Hematopoietic multipotent progenitor cell treated with erythropoietin and hydrocortisone succinate and interleukin-3 and kit ligand, for 6 days (in vitro differentiated cells): Measurements from ENCODE around the gene RDH13.

ENCODE experiments used
- DNase-seq: peaks from one replicate; pipeline ENCODE4 v3.0.0-alpha.2; 2015

RDH13 gene

GRCh38 chr19:55091126-55091910 lies 28.4 kb upstream of the RDH13 start:
- no peak for DNase-seq

DNA sequence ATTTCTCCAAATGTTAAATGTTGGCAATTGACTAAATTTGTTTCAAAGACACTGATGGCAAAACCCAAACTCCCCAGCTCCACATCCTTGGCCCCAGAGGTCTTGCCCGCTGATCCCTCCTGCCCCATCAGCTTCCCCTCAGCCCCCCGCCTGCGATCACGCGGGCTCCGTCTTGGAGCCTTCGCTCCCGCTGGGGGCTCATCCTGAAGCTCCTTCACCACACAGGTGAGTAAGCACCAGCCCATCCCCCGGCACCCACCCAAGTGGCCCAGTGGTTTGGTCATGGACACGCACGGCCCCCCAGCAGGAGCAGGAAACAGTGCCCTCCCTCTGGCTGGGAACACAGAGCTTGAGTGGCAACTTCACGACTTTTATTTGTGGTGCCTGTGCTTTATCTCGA lies 27.6 kb upstream of the RDH13 start:
- no peak for DNase-seq

DNA sequence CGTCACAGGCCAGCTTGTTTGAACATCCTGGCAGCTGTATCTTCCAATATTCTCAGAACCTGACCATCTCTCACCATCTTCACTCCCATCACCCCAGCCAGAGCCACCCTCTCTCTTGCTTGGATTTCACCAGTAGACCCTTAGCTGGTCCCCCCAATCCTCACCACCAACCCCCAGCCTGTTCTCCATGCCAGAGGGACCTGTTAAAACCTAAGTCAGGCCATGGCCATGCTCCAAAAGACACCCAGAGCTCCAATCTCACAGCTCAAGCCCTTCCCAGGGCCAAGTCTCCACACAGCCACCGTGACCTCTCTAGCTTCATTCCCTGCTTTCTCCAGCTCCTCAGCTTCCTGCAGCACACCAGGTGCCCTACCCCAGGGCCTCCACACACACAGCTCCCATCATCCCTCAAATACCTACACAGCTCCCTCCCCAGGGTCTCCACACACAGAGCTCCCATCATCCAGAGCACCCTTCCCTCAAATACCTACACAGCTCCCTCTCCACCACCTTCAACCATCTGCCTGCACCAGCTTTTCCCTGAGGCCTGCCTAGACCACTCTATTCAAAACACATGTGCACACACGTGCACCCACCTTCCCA lies 26.5 kb upstream of the RDH13 start:
- DNase-seq = no peak

DNA sequence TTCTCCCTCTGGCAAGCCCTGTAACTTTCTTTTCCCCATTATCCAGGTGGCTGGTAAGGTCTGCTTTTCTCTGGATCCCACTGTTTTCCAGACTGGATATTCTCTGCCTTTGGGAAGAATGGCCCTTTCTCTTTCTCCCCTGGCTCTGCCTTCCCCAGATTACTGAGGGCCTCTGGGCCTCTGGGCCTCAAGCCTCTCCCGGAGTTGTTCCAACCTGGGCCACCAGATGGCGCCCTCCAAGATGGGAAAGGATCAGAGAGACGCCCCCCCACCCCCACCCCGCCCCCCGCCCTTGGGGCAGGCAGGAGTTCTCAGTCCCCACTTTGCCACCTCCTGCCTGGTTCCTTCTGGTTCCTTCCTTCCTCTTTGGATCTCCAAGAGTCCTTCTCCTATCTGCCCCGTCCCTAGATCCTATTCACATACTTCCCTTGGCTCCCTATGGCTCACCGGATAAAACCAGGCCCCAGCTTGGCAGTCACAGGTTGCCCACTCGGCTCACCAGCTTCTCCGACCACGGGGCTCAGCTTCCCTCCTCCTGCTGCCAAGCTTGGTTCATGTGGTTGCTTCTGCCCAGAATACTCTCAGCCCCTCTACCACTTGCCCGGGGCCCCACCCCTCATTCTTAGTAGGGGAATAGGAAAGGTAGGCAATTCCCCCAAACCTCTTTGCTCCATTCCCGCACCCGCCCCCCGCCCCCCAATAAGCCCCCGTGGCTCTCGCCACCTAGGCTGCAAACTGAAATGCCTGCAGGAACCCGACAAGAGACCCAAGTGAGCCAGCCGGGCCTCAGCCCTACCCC lies 25.8 kb upstream of the RDH13 start:
- DNase-seq = peak; percentile 83

- no peak for DNase-seq
Measured at GRCh38 chr19:55088021-55088451, 25.1 kb upstream of the RDH13 start.

- DNase-seq = no peak
Measured at GRCh38 chr19:55087542-55087901, 24.6 kb upstream of the RDH13 start.

DNA sequence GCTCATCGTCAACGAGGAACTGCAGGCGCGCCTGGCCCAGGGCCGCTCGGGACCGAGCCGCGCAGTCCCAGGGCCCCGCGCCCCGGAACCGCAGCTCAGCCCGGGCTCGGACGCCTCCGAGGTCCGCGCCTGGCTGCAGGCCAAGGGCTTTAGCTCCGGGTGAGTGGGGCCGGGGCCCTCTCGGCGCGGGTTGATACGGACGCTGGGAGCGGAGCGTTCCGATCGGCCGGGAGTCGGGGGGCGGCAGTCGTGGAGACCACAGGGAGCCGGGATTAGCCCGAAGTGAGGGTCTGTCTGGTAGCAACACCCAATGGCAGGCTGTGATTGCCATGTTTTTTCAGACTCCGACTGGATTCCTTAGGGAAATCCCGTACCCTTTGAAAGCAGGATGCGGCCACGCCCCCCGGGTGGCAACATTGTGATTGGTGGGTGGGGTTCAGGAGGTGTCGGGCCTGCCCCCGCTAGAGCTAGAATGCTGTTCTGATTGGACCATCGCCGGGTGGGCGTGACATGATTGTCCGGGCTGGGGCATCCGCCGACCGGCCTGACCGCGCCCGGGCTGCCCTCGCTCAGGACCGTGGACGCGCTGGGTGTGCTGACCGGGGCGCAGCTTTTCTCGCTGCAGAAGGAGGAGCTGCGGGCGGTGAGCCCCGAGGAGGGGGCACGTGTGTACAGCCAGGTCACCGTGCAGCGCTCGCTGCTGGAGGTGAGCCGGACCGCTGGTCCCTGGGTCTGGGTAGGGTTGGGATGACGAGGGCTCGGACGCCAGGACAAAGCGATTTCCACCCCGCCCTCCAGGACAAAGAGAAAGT lies 24.0 kb upstream of the RDH13 start:
- peak; percentile 87 for DNase-seq

DNA sequence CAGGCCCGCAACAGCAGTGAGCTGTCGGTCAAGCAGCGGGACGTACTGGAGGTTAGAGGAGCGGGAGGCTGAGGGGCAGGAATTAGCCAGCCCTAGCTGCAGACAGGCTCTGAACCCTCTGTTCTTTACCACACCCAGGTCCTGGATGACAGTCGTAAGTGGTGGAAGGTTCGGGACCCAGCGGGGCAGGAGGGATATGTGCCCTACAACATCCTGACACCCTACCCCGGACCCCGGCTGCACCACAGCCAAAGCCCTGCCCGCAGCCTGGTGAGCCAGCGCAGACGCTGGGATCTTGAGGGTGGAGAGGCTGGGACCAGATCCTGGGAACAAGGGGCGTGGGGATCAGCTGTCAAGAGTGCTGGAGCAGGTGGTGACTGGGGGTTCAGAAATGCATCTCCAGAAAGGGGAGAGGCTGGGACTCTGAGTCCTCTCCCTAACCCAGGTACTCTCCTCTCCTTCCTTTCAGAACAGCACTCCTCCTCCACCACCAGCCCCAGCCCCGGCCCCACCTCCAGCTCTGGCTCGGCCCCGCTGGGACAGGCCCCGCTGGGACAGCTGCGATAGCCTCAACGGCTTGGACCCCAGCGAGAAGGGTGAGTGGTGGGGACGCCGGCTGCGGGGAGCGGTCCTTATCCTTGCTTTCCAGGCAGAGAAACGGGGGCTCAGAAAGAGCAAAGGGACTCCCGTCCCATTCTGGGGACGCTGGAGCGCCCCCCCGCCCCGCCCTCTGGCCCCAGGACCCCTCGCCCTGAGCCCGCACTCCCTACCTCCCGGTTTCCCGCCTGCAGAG lies 23.2 kb upstream of the RDH13 start:
- DNase-seq = no peak

- no peak for DNase-seq
Measured at GRCh38 chr19:55084416-55084815, 21.5 kb upstream of the RDH13 start.

DNA sequence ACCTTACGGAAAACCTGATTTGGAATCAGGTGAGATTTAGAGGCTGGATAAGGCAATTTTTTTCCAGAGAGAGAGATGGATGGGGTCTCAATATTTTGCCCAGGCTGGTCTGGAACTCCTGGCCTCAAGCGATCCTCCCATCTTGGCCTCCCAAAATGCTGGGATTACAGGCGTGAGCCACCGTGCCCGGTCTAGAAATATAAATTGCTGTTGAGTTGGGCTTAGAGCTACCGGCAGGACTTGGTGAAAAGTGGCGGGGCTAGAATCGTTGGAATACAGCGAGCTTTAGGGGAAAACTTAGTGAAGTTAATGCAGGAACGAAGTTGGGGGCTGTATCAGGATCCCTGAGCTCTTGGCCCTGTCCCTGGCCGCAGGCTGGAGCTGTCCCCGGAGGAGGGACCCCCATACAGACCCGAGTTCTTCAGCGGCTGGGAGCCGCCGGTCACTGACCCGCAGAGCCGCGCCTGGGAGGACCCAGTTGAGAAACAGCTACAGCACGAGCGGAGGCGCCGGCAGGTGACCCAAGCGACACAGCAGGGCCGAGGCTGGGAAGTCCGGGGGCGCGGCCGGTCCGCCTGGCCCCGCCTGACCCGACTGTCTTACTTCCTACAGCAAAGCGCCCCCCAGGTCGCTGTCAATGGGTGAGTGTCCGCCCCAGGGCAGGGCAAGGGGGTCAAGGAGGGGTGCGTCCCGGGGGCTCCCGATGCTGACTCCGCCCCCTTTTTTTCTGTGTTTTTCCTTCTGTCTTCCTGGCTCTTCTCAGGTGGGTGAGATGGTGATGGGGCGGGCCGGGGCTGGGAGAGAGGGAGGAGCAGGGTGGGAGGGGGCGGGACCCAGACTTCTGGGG lies 20.3 kb upstream of the RDH13 start:
- DNase-seq = no peak

DNA sequence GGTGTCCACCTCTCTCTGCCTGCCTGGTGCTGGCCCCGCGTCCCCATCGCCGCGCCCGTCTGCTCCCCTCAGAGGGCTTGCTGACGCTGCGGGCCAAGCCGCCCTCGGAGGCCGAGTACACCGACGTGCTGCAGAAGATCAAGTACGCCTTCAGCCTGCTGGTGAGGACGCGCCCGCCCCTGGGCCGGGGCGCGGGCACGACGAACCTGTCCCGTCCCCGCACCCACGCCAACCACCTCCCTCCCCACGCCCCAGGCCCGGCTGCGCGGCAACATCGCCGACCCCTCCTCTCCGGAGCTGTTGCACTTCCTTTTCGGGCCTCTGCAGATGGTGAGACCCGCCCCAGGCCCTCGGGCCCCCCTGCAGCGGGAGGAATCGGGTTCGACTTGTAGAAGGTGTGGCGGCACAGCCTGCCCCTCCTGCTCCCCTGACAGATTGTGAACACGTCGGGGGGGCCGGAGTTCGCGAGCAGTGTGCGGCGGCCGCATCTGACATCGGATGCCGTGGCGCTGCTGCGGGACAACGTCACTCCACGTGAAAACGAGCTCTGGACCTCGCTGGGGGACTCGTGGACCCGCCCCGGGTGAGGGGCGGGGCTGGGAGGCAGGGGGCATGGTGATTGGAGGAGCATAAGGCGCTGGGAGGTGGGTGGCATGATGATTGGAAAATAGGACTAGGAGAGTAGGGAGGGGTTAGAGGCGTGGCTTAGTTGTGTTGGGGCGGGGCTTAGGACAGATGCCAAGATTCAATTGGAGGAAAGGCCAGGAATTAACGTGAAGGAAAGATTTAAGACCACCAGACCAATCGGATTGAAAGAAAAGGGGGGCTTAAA lies 19.3 kb upstream of the RDH13 start:
- peak; percentile 77 for DNase-seq

- DNase-seq = no peak
Measured at GRCh38 chr19:55081770-55082019, 18.7 kb upstream of the RDH13 start.

- peak; percentile 90 for DNase-seq
Measured at GRCh38 chr19:55080968-55081769, 18.2 kb upstream of the RDH13 start.

DNA sequence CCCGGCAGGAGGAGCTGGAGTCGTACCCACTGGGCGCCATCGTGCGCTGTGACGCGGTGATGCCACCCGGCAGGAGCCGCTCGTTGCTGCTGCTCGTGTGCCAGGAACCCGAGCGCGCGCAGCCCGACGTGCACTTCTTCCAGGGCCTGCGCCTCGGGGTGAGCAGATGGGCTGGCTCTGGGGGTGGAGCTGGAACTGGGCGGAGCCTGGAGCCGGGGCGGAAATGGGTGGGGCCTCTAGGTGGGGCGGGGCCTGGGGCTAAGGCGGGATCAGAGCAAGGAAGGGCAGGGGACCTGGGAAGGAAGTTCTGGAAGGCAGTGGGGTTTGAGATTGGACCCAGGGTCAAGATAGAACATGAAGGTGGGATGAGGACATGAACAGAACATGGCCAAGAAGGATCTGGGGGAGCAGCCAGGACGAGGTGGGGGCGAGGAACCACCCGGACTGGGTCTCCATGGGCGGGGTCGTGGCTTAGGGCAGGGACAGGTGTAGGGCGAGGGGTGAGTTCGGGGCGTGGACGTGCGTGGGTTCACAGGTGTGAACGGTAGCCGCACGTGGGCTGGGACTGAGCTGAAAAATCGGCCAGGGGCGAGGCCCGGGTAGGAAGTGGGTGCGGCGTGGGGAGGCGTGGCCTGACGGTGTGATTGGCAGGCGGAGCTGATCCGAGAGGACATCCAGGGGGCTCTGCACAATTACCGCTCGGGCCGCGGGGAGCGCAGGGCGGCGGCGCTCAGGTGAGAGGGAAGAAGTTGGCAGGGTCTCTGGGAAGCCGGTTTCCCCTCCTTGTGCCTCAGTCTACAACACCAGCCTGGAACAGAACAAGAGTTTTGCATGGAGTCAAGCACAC lies 17.4 kb upstream of the RDH13 start:
- DNase-seq = peak; percentile 88

DNA sequence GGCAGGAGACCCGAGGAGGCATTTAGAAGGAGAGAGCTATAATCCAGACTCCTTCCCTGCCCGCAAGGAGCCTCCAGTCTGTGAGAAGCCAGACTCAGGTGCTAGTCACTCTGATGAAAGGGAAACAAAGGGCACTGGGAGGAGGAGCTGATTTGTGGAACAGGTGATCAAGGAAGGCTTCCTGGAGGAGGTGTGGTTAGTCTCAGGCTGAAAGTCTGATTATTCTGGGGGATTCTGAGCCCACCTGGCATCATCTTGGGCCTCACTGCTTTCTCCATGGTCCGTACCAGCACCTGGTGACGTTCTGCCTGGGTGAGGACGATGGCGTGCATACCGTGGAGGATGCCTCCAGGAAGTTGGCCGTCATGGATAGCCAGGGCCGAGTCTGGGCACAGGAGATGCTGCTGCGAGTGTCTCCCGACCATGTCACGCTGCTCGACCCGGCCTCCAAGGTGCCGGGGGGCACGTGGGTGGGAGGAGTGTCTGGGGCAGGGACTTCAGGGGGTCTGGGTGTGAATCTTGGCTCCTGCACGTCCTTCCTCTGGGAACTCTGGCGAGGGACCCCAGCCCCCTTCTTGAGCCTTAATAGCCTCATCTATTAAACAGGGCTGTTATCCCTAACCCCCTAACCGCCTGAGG lies 16.6 kb upstream of the RDH13 start:
- DNase-seq = no peak

DNA sequence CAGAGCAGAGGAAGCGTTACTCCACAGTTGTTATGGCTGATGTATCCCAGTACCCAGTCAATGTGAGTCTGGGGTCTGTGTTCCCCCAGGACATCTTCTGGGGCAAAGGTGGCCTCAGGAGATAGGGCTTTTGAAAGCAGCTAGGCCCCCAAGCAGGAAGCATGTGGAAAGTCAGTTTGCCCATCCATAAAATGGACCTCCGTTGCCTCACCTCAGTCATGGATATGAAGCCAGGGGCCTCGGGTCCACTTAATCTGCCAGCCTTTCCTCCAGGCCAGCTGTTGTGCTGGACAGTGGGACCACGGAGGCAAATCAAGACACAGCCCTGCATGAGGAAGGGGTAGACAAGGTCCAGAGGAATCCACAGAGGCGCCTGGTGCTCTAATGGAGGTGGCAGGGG lies 16.0 kb upstream of the RDH13 start:
- no peak for DNase-seq

DNA sequence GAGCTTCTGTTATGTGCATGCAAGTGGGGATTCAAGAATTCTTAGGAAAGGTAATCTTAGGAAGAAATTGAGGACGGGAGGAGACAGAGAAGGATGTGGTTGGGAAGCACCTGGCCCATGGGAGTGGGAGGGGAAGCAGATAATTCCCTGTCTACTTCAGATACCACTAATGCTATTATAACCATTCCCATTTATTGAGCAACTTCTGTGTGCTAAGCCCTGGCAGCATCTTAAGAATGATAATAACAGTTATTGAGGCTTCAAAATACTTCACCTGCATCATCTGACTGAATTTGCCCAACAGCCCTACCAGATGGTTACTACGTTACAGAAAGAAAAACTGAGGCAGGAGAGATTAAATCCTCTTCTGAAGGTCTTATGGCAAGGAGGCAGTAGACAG lies 14.2 kb upstream of the RDH13 start:
- no peak for DNase-seq

DNA sequence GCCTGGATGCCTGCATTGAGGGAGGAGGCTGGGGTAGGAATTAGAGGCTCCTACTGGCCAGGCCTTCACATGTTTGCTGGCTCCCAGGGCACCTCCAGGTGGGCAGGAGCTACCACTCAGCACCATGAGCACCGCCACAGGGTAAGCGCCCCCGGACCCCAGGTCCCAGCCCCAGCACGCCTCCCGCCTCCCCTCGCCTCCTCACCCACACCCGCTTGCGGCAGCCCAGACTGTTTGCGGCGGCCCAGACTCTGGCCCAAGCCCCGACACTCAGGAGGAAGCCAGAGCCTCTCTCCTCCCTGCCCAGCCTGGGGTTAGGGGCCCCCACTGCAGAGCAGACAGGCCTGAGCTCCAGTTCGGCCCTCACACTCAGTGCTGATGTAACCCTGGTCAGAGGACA lies 13.4 kb upstream of the RDH13 start:
- DNase-seq = no peak
